Fibroblast of peridontal ligament (primary cell): ENCODE measurements around the gene CLDN15.
"Not testable (repeated sequence)": the region's sequence is repeated elsewhere in the genome, so short reads cannot be mapped to it uniquely, and the experiment has no call there.

Experiments used
- DNase-seq: peaks from one replicate; pipeline ENCODE4 v3.0.0-alpha.2; 2010; ENCODE audit errors: extremely low read depth

CLDN15 gene

GRCh38 chr7:101237206-101238067 is at the start of gene CLDN15:
Gene CLDN15, minus strand, starts transcription at chr7:101237802. Its CDS starts 221 bp downstream, at chr7:101237581.
- DNase-seq = peak; percentile 13

GRCh38 chr7:101287032-101287431 is 49.4 kb upstream of the CLDN15 start:
- no peak for DNase-seq

- DNase-seq = not testable (repeated sequence)
These were observed 48.3 kb upstream of the CLDN15 start for GRCh38 chr7:101285880-101286279.

GRCh38 chr7:101285171-101285570 is 47.6 kb upstream of the CLDN15 start:
- no peak for DNase-seq

- not testable (repeated sequence) for DNase-seq
These were observed 43.3 kb upstream of the CLDN15 start for GRCh38 chr7:101280912-101281311.

GRCh38 chr7:101278461-101279292 is 41.1 kb upstream of the CLDN15 start:
- no peak for DNase-seq

GRCh38 chr7:101277155-101277554 is 39.6 kb upstream of the CLDN15 start:
- no peak for DNase-seq

GRCh38 chr7:101273206-101273605 is 35.6 kb upstream of the CLDN15 start:
- peak; percentile 40 for DNase-seq

- no peak for DNase-seq
These were observed 33.4 kb upstream of the CLDN15 start for GRCh38 chr7:101271021-101271420.

- no peak for DNase-seq
These were observed 32.1 kb upstream of the CLDN15 start for GRCh38 chr7:101269664-101270063.

GRCh38 chr7:101265622-101266516 is 28.3 kb upstream of the CLDN15 start:
- DNase-seq = no peak

GRCh38 chr7:101264102-101264706 is 26.6 kb upstream of the CLDN15 start:
- DNase-seq = not testable (repeated sequence)

GRCh38 chr7:101258243-101258731 is 20.7 kb upstream of the CLDN15 start:
- DNase-seq = no peak

GRCh38 chr7:101255796-101256195 is 18.2 kb upstream of the CLDN15 start:
- no peak for DNase-seq

- DNase-seq = not testable (repeated sequence)
These were observed 15.6 kb upstream of the CLDN15 start for GRCh38 chr7:101253199-101253598.

- DNase-seq = peak; percentile 97
These were observed 14.5 kb upstream of the CLDN15 start for GRCh38 chr7:101251871-101252659.

- DNase-seq = no peak
These were observed 12.7 kb upstream of the CLDN15 start for GRCh38 chr7:101250324-101250723.

GRCh38 chr7:101248276-101248675 is 10.7 kb upstream of the CLDN15 start:
- no peak for DNase-seq

GRCh38 chr7:101245147-101245668 is 7.6 kb upstream of the CLDN15 start:
- DNase-seq = no peak
